ENCODE data around the gene SSH2. TPM values are rescaled to one million over a fixed set of nuclear protein-coding genes. Genes with fewer than 3 reads are reported as not detected.

SSH2 gene
- polyA plus RNA-seq, 10 donors, result 15.4 to 27.2 (median 22.3) TPM

DNA sequence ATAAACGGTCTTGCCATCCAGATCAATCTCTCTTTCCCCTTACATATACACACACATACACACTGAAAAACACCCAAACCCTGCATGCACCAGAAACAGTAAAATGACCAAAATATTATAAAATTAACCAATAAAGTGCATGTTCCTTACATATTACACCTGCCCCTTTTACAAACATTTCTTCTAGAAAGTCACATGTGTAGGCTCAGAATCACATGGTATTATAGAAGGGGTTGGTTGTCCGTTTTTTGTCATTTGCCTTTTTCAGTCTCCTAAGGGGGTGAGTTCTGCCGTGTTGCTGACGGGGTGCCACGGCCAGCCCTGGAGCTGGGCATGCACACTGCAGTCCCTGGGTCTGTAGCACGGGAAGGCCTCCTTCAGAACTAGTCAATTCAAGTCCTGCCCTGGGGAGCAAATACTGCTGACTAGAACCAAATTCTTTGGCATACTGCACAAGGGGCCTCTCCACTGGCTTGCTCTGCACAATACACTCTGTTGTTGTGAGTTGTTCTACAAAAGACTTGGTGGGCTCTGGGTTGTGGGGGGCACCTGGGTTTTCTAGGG is 299.3 kb downstream of the SSH2 start:
- peak in 1 of 3 donors; percentile 11 for DNase-seq

DNA sequence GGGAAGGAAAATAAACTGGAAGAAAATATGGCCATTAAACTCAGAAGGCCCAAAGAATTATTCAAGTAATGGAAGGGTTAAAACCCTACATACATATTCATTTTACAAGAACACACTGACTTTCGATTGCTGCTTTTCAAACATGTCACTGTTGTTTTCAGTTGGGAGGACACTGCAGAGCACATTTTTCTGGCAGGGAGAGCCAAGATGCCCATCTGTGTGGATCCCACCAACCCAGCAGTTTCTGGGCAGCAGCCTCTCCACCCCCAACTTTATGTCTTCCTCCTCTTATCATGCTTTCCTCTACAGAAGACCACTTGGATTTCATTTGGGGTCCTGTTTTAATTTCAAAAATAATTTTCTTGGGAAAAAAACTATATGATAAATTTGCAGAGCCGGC is 300.2 kb downstream of the SSH2 start:
- DNase-seq, result no peak

DNA sequence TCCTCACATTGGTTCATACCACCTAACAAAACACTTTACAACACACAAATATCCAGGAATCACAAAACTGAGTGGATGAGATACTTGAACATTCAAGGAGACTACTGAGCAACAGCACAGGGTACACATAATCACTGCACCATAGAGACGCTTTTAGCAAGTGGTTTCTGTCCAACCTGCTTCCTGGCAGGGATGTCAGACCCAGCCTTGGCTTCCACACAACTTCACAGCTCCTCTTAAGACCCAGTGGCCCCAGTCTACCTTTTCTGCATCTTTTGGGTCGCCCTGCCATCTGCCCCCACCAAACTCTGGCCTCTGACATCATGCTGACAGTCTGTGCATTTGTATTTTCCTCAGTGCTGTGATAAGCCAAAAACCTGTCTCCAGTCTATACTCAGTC is 301.4 kb downstream of the SSH2 start:
- no peak for DNase-seq

DNA sequence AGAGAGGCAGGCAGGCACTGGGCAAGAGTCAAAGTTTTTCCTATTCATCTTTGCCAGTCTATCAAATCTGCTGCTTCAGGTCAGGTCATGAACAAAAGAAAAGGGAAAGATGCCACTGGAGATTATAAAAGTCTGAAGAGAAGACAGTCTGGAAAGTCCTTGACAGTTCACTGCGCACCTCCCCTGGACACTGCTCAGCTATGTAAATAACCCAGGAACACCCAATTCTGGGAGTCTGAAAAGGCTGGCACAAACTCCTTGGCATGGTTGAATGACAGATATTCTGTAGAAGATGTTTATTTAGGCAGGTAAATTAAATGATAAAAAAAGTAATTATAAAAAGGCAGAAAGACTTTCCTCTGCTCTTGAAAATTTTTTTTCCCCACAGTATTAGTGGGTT is 302.1 kb downstream of the SSH2 start:
- no peak for DNase-seq

DNA sequence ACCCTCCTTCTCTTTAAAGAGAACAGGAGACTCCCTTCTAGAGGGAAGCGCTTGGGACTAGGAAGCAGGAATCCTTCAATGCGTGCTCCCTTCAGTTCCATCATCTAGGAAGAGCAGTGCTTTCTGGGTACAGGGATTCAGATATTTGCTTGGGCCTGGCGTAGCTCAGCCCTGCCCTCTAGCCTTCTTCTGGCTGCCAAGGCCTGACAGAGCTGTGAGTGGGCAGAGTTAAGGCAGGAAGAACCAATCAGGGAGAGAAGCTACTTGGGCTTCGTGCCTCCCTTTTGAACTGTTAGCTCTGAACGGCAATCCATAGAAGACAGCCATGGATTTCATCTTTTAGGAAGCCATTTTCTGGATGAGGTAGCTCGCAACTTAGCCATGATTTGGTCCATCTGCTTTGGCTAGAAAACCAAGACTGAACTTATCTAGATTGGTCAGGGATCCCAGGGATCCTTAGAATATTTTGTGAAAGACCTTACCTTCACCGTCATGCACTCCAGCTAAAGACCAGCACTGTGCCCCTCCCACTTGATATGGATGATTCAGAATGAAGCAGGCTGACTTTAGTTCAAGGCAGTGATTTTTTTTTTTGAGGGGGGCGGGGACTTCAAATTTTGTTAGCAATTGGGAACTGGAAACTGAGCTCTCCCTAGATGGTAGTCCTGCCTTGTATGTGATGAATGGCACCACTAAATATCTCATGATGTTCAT is 304.8 kb downstream of the SSH2 start:
- peak in 1 of 3 donors; percentile 20 for DNase-seq

DNA sequence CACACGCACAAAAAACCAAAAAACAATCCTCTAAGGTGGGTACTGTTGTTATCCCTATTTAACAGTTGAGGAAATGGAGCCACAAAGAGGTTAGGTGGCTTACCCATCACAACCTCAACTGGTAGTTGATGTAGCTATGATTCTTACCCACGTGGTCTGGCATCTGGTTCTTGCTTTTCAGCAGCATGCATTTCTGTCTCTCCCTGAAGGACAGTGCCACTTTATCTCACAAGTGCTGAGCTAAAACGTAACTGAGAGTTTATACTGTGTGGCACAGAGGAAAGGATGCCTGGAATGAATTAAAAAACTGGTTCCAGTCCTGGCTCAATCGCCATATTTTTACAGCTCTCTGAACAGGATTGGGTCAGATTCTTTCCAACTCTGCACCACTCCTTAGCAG is 305.4 kb downstream of the SSH2 start:
- DNase-seq, result no peak

DNA sequence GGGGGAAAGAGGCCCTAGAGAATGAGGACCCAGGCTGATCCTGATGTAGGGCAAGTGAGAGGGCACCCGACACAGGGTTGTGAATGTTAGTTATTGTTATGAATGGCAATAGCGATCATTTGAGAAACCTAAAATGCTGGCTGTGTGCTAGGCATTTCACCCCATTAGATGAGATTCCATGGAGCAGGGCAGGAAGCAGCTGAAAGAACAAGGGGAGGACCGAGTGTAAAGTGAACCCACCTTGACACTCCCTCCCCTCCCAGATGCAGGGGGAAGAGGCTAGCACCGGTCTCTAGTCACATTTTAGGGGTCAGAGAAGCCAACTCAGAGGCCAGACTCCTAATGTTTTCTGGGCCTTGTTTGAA is 306.8 kb downstream of the SSH2 start:
- DNase-seq, result no peak

DNA sequence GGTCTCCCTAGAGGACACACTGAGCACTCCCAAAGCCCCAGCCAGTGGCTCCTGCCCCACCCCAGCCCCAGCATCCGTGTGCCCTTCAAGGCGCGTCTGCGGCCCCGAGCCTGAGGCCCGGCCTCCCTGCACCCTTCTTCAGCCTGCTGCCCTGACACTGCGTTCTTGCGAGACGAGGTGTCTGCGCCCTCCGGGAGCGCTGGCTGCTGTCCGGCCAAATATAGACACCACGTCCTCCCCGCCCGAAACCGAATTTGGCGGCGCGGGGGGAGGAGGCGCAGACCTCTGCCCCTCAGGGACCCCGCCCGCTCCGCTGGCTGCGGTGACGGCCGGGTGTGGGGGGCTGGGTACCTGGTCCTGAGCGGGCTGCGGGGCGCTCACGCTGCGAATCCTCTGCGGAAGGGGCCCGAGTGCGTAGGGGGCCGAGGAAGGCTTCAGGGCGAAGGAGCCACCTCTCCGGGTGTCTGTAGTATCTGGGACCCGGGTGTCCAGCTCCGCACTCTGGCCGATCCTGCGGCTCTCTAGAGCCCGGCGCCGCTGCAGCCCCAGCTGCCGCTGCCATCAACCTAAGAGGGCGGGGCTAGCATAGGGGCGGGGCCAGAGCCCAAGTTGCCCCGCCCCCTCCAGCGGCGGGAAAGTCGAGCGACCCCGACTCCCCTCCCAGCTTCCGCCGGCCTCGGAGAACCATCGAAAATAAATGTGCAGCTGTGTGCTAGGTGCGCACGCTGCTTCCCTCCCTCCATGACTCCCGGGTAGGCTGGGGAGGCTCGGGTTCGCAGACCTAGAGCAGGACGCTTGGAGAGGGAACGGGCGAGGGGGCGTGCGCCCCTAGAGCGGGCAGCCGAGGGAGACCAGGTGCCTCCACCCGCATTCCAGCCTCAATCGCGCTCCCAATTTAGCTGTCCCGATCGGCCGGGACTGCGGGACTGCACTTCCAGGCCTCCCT is 307.4 kb downstream of the SSH2 start, which contains the start of gene CORO6:
Gene CORO6, minus strand, starts transcription at position 576 of the 946 bp plus-strand sequence. CDS start 1,491 bp downstream, outside the sequence.
- DNase-seq, result peak in 1 of 3 donors; percentile 74

DNA sequence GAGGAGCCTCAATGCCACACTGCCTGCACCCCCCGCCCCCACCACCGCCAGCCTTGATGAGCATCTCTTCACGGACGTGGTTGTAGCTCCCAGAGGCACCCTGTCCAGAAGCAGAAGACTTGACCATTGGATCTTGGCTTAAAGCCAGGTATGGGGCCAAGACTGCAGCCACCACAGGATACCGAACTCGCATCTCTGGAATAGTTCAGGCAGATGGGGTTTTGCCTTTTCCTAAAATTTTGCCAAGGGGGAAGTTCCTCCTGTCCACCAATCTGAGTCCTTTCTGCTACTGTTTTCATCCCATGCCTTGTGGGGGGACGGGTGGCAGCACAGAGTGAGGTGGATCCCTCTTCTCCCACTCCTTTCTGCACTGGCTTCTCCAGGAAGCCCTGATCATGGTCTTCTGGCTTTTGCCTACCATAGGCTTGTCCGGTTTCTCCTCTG is 308.3 kb downstream of the SSH2 start:
- peak in 1 of 3 donors; percentile 30 for DNase-seq

DNA sequence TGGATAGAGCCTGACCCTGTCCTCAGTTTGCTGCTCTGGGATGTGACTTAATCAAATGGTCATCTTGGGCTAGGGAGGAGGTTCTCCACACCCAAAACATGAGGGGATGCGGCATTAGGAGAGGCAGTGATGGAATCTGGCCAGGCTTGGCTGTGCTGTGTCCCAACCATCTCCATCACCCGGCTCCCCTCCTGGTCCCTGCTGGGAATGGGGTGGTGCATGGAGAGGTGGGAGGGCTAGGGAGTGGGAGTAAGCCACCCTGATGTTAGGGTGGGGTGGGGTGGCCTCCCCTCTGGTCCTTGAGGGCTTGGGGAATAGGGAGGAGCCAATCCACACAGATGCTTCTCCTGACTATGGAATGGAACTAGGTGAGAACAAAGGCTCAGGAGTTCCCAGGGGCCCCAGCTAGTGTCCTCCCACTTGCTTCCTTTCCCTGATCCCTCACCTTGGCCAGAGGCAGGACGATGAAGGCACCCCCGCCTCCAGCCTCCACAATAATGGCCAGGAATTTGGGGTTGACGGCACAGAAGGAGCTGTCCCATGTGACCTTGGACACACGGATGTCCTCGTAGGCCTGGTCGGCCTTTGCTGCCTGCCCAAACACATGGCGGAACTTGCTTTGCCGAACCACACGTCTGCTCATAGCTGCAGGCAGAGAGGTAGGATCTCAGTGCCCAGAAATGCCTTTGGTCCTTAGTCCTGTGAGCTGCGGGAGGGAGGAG is 309.1 kb downstream of the SSH2 start:
- no peak for DNase-seq

DNA sequence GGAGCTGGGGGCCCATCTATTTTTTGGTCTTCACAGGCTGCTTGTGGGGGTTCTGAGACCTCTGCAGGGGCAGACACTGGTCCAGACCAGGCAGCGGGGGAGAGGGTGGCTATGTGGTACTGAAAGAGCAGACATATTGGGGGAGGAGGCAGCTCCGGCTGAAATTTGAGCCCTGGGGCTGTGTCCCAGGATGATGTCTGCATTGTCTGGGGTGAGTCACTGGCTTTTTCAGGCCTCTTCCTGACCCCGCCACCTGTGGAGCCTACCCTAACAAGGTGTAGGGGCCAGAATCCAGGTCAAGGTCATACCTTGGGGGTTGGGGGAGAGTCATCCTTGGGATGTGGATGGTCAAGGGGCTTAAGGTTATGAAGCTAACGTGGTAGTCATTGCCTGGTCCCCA is 309.8 kb downstream of the SSH2 start:
- no peak for DNase-seq

DNA sequence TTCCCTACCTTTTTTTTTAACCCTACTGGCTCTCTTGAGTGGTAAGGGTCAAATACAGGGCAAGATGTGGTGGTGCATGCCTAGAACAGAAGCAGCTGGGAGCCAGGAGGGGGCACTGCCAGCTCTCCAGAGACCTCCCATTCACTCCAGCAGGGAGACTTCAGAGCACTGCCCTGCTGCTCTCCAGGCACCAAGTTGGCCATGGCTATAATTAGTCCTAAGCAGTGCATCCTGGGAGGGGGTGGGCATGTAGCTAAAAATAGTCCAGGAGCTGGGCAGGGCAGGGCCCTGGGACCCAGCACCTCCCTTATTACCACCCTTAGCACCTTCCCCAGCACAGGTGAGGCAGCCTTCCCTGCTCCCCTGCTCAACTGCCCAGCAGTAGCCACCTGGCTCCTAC is 310.8 kb downstream of the SSH2 start:
- peak in 2 of 3 donors; percentile 31 to 59 for DNase-seq

DNA sequence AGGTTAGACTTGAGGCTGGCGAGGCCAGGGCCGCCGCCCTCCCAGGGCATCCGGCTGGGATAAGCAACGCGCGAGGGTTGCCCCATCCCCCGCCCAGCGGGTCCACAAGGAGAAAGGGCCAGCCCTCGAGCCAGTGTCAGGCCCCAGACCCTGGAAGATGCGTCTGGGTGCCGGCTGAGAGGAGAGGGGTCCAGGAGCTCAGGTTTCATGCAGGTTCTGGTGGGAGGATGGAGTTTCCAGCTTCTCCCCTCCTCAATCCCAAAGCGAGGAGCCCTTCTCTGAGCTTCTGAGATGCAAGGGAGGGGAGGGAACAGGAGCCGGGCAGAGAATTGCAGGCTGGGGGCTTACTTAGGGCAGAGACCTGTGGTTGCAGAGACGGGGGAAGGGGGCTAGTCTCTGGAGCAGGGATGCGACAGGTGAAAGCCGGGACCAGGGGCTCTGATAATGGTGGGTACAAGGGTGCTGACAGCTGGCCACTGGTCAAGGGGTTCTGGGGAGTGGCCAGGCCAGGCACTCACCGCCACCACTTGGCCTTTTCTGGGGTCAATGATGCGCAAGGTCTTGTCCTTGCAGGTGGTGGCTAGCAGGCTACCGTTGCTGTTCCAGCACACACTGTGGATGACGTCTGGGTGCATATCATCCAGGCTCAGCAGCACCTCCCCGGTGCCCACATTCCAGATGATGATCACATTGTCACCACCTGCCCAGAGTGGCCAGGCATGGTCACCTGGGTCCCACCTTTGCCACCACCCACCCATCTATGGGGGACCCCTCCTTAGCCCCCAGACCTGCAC is 311.6 kb downstream of the SSH2 start:
- peak in 1 of 3 donors; percentile 11 for DNase-seq

DNA sequence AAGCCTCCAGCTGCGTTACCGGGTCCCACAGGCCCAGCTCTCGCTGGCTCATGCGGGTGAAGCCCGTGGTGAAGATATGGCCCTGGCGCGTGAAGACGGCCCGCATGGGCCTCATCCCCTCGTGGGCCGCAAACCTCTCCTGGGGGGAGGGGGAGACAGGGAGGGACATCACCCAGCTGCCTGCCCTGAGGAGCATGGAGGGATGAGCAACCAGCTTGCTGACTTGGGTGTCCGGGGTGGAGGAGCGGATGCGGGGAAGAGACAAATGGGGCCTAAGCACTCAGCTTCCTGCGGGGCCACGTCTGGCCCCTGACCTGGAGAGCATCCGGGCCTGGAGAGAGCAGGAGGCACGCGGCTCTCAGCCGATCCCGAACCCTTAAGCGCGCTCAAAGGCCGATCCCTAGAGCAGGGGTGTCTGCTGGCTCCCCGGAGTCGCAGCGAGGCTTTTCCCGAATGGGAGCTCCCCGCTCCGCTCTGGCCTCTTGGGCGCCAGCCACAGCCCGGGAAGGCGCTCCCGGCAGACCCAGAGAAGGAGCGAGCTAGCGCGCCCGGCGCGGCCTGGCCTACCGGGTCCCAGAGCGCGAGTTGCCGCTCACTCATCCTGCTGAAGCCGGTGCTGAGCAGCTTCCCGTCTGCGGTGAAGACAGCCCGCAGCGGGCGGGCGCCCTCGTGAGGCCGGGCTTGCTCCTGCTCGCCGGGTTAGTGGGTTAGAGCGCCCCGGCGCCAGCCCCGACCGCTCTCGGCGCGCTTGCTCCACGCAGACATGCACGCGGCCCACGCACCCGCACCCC is 312.4 kb downstream of the SSH2 start:
- peak in 2 of 3 donors; percentile 56 to 75 for DNase-seq

DNA sequence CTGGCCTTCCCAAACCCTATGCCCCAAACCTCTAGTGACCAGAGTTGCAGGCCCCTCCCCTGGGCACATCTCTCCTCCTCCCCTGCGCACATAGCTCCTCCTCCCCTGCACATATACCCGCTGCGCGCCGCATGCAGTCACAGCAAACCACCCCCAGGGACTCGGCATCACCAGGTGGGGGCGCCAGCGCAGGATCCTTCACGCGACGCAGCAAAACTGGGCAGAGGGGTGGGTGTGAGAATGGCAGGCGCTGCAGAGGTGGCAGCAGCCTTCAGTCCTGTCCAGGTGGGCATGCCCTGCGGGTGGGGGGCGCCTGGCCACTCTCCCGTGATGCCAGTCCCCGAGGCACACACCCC is 312.9 kb downstream of the SSH2 start:
- DNase-seq, result peak in 1 of 3 donors; percentile 72

DNA sequence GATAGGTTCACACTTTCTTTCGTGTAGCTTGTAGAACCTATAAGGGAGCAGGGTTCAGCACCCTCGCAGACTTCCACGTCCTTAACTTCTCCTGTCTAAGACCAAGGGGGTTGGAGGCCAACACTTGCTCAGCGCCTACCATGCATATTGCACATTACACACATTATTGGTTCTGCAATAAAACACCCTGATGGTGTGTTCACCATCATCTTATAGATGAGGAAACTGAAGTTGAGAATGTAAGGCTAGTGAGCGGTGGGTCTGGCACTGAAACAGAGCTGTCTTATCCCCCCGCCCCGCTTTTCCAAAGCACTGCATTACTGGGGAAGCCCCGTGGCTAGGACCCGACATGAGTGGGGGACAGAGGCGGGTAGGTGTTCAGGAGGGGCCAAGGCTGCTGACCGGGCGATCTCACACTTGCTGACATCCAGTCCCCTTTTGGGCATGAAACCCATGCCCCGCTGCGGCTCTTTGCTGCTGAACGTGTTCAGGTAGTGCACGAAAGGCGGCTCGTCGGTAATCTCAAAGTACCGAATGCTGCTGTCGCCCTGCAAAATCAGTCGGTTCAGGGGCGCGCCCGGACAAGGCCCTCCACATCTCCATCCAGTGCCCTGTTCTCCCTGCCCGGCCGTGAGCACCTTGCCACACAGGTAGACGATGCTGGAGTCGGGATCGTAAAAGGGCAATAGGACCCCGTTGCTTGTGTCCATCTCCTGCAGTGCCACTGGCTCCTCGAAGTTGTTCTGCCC is 313.6 kb downstream of the SSH2 start:
- no peak for DNase-seq

DNA sequence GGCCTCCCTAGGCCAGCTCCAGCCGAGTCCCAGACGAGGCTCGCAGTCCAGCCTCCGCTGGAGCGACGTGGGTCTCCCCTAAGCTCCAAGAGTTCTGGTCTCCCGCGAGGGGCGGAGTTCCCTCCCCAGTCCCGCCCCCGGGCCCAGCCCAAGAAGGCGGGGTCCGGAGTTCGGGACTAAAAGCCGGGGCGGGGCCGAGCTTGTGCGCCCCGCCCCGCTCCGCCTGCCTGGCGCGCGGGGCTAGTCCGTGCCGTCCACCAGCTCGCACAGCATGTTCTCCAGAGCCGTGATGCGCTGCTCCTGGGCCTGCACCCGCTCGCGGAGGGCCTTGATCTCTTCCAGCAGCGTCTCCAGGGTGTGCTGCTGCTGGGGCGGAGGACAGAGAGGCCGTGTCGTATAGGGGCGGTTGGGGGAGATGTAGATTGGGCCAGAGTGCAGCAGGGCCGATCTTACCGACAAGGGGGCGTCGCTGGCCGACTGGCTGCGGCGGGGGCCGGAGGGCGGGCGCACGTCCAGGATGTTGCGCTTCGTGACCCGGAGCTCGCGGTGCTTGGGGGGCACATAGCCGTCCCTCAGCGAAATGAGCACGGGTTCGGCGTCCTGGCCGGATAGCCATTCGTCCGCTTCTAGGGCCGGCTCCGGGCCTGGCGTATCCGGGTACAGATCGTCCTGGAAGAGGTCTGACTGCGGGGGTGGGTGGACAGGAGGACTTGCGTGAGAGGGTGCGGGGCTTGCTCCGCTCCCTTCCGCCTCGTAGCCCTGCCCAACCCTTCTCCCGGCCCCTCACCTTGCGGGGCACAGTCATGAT is 314.3 kb downstream of the SSH2 start:
- peak; percentile 85 to 95 (median 92) for DNase-seq

DNA sequence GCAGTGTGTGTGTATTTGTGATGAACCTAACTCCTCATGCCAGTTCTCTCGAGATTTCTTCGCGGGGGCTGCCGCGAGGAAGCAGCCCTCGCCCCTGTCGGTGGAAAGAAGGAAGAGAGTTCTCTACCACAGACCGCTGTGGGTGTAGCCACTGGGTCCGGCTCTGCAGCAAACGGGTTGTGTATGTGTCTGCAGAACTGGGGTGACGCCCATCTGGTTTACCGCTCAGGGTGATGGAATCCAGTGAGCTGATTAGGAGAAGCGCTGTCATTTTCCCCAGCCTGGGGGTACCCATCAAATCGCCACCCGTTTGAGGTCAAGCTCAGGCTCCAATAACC is 315.0 kb downstream of the SSH2 start:
- no peak for DNase-seq
